SJCRH30 (cell line): ENCODE results near the gene TRPC6. TPM values are rescaled to one million over a fixed set of nuclear protein-coding genes. Genes with fewer than 3 reads are reported as not detected.
A peak's percentile ranks its signal among the peaks of the same experiment; 100 is the strongest.

Experiments
- DNase-seq, 2 experiments: peaks; one replicate each; pipeline ENCODE4 v3.0.0-alpha.2; 2015 to 2020
- H3K27ac ChIP-seq: fragments of 250-450 bp; sonication (Bioruptor Pico); 2 replicates; pipeline ENCODE4 v1.5.1; 2020; ENCODE audit warnings: mild to moderate bottlenecking, moderate library complexity
- H3K27me3 ChIP-seq: fragments of 250-450 bp; sonication (Bioruptor Pico); 2 replicates; pipeline ENCODE4 v1.5.1; 2020; ENCODE audit warnings: mild to moderate bottlenecking, moderate library complexity
- H3K36me3 ChIP-seq: fragments of 250-450 bp; sonication (Bioruptor Pico); 2 replicates; pipeline ENCODE4 v1.5.1; 2020; ENCODE audit warnings: mild to moderate bottlenecking, moderate library complexity
- H3K4me1 ChIP-seq: fragments of 250-450 bp; sonication (Bioruptor Pico); 2 replicates; pipeline ENCODE4 v1.5.1; 2020; ENCODE audit warnings: mild to moderate bottlenecking, moderate library complexity
- H3K4me3 ChIP-seq: fragments of 250-450 bp; sonication (Bioruptor Pico); 2 replicates; pipeline ENCODE4 v1.5.1; 2020; ENCODE audit warnings: mild to moderate bottlenecking, moderate library complexity
- H3K9me3 ChIP-seq: fragments of 250-450 bp; sonication (Bioruptor Pico); replicated peaks from 2 replicates; pipeline ENCODE4 v1.5.1; 2020; ENCODE audit warnings: mild to moderate bottlenecking, moderate library complexity
- total RNA-seq: library from RNA; depleted of rRNA; stranded (reverse); fragments of >200 nt; shearing (Covaris generic); gene quantifications from 2 replicates; pipeline ENCODE4 v1.2.3, GENCODE V29; 2014

TRPC6 gene
- total RNA-seq, 1 experiment from 2014 or later = not detected

GRCh38 chr11:101433151-101433550 lies 150.7 kb downstream of the TRPC6 start:
- H3K4me3 ChIP-seq = no peak overlapping the region
- H3K4me1 ChIP-seq = no peaks in the 10 kb centered on the region
- no peaks in the 10 kb centered on the region for H3K36me3 ChIP-seq
- H3K27me3 ChIP-seq = no peaks in the 10 kb centered on the region
- no peak for DNase-seq
- no peaks in the 10 kb centered on the region for H3K9me3 ChIP-seq
- H3K27ac ChIP-seq = no peak overlapping the region

- no peak overlapping the region for H3K27ac ChIP-seq
- no peaks in the 10 kb centered on the region for H3K36me3 ChIP-seq
- H3K9me3 ChIP-seq = no peaks in the 10 kb centered on the region
- H3K4me1 ChIP-seq = no peaks in the 10 kb centered on the region
- no peaks in the 10 kb centered on the region for H3K27me3 ChIP-seq
- no peak overlapping the region for H3K4me3 ChIP-seq
- DNase-seq = no peak
These were observed 153.9 kb downstream of the TRPC6 start for GRCh38 chr11:101429703-101430540.

GRCh38 chr11:101428918-101429317 lies 154.9 kb downstream of the TRPC6 start:
- no peaks in the 10 kb centered on the region for H3K36me3 ChIP-seq
- DNase-seq = peak in 1 of 2 experiments; percentile 13
- H3K27ac ChIP-seq = no peak overlapping the region

GRCh38 chr11:101407324-101407723 lies 176.5 kb downstream of the TRPC6 start:
- no peaks in the 10 kb centered on the region for H3K27me3 ChIP-seq
- H3K27ac ChIP-seq = no peak overlapping the region
- no peaks in the 10 kb centered on the region for H3K9me3 ChIP-seq
- no peak for DNase-seq
- no peaks in the 10 kb centered on the region for H3K36me3 ChIP-seq
- H3K4me3 ChIP-seq = no peak overlapping the region
- H3K4me1 ChIP-seq = no peaks in the 10 kb centered on the region

More at GRCh38 chr11:101428918-101429317, 154.9 kb downstream of the TRPC6 start:
- Histone ChIP-seq H3K9me3 (no peaks in the 10 kb centered on the region), H3K4me3 (no peak overlapping the region), H3K27me3 (no peaks in the 10 kb centered on the region), H3K4me1 (no peaks in the 10 kb centered on the region)
